IMR-90 (cell line): ENCODE data around the gene DNTT. TPM values are rescaled to one million over a fixed set of nuclear protein-coding genes. Genes with fewer than 3 reads are reported as not detected.

Experiments
- ATAC-seq: fragments of 200-7000 bp; cut with Tn5 transposase; 2 replicates; pipeline ENCODE4 v1.9.1; 2020; ENCODE audit warnings: low read depth, mild to moderate bottlenecking, moderate library complexity
- BruUV-seq: library from RNA; stranded (reverse); fragments of 400-500 nt; replicated peaks from 2 replicates; lab custom pipeline; 2021; lab: Mats Ljungman, UMichigan
- CTCF ChIA-PET: fragments of 300-600 bp; formaldehyde crosslinking; extraction: SDS; loops from one replicate; lab custom pipeline; 2021; ENCODE audit warnings: antibody characterized with exemption; lab: Yijun Ruan, JAX
- POLR2A ChIA-PET: fragments of 300-600 bp; sonication (Branson Sonifier 250); formaldehyde crosslinking; loops from one replicate; lab custom pipeline; 2022; ENCODE audit warnings: antibody characterized with exemption; ENCODE audit not compliant: unreplicated experiment; lab: Charles Lee
- DNase-seq: peaks from one replicate; pipeline ENCODE4 v3.0.0; 2013
- H2AFZ ChIP-seq: replicated peaks from 2 replicates; pipeline ENCODE3; 2013; ENCODE audit warnings: low read length, mild to moderate bottlenecking; ENCODE audit not compliant: poor library complexity
- H2AK5ac ChIP-seq: 2 replicates; pipeline ENCODE4 v1.6.1; 2013; ENCODE audit warnings: low read depth, low read length, inconsistent platforms
- H2AK9ac ChIP-seq: replicated peaks from 2 replicates; pipeline ENCODE3; 2013; ENCODE audit warnings: mild to moderate bottlenecking, low read depth, low read length, moderate library complexity; ENCODE audit not compliant: poor library complexity
- H2BK120ac ChIP-seq: 2 replicates; pipeline ENCODE4 v1.6.1; 2013; ENCODE audit warnings: low read depth, low read length, inconsistent platforms
- H2BK15ac ChIP-seq: 3 replicates; pipeline ENCODE4 v1.6.1; 2013; ENCODE audit warnings: low read depth, low read length, inconsistent platforms
- H2BK20ac ChIP-seq: 2 replicates; pipeline ENCODE4 v1.6.1; 2013; ENCODE audit warnings: low read depth, mild to moderate bottlenecking, inconsistent platforms, low read length, moderate library complexity
- H2BK5ac ChIP-seq: 2 replicates; pipeline ENCODE4 v1.6.1; 2013; ENCODE audit warnings: mild to moderate bottlenecking, low read depth, low read length, inconsistent platforms; ENCODE audit not compliant: poor library complexity, severe bottlenecking
- H3K14ac ChIP-seq: replicated peaks from 2 replicates; pipeline ENCODE4 v1.6.1; 2013; ENCODE audit warnings: low read depth, low read length, inconsistent platforms
- H3K18ac ChIP-seq: 2 replicates; pipeline ENCODE4 v1.6.1; 2013; ENCODE audit warnings: low read depth, low read length, control low read depth
- H3K23ac ChIP-seq: 2 replicates; pipeline ENCODE4 v1.6.1; 2013; ENCODE audit warnings: low read depth, low read length, inconsistent platforms
- H3K27ac ChIP-seq: 2 replicates; pipeline ENCODE4 v1.5.1; 2013; ENCODE audit warnings: mild to moderate bottlenecking, control low read depth, low read length; ENCODE audit not compliant: insufficient read depth
- H3K27me3 ChIP-seq: 2 replicates; pipeline ENCODE4 v1.6.1; 2013; ENCODE audit warnings: low read length; ENCODE audit not compliant: control insufficient read depth, insufficient read depth
- H3K36me3 ChIP-seq: 2 replicates; pipeline ENCODE4 v1.6.1; 2013; ENCODE audit warnings: low read length, mixed read lengths; ENCODE audit not compliant: control insufficient read depth, insufficient read depth
- H3K4ac ChIP-seq: 2 replicates; pipeline ENCODE4 v1.6.1; 2013; ENCODE audit warnings: low read depth, low read length, inconsistent platforms
- H3K4me1 ChIP-seq: 2 replicates; pipeline ENCODE4 v1.6.1; 2013; ENCODE audit warnings: low read length, mixed read lengths; ENCODE audit not compliant: control insufficient read depth, insufficient read depth
- H3K4me2 ChIP-seq: 2 replicates; pipeline ENCODE4 v1.6.1; 2013; ENCODE audit warnings: low read depth, mild to moderate bottlenecking, control low read depth, low read length, moderate library complexity
- H3K4me3 ChIP-seq: 2 replicates; pipeline ENCODE4 v1.5.1; 2013; ENCODE audit warnings: low read depth, mild to moderate bottlenecking, control low read depth, low read length, moderate library complexity; ENCODE audit not compliant: insufficient read depth
- H3K56ac ChIP-seq: 2 replicates; pipeline ENCODE4 v1.6.1; 2013; ENCODE audit warnings: low read length, inconsistent platforms; ENCODE audit not compliant: insufficient read depth; ENCODE audit errors: extremely low read depth
- H3K79me1 ChIP-seq, 2 experiments: 2 replicates each; pipeline ENCODE4 v1.6.1; 2013; ENCODE audit warnings: low read length in 2 of 2, inconsistent platforms in 1 of 2, low read depth in 1 of 2
- H3K9ac ChIP-seq: 2 replicates; pipeline ENCODE4 v1.6.1; 2013; ENCODE audit warnings: low read depth, low read length, control low read depth
- H3K9me1 ChIP-seq: 2 replicates; pipeline ENCODE4 v1.6.1; 2013; ENCODE audit warnings: low read length, inconsistent platforms; ENCODE audit not compliant: insufficient read depth
- H3K9me3 ChIP-seq: 2 replicates; pipeline ENCODE4 v1.6.1; 2013; ENCODE audit warnings: low read length; ENCODE audit not compliant: control insufficient read depth, insufficient read depth
- H4K20me1 ChIP-seq: 2 replicates; pipeline ENCODE4 v1.6.1; 2013; ENCODE audit warnings: low read length, inconsistent platforms; ENCODE audit not compliant: insufficient read depth
- H4K5ac ChIP-seq: 2 replicates; pipeline ENCODE4 v1.6.1; 2013; ENCODE audit warnings: mild to moderate bottlenecking, low read depth, low read length, control low read depth
- H4K8ac ChIP-seq, 2 experiments: 2 replicates each; pipeline ENCODE4 v1.6.1; 2013; ENCODE audit warnings: low read depth in 2 of 2, low read length in 2 of 2, control low read depth in 1 of 2, inconsistent platforms in 1 of 2
- H4K91ac ChIP-seq: 2 replicates; pipeline ENCODE4 v1.6.1; 2013; ENCODE audit warnings: low read depth, low read length, inconsistent platforms; ENCODE audit not compliant: insufficient read depth
- CEBPB ChIP-seq: IDR thresholded peaks from 2 replicates; pipeline ENCODE4 v1.6.1; 2012; ENCODE audit warnings: low read depth, low read length, improper control_type of control experiment
- CHD1 ChIP-seq: IDR thresholded peaks from 2 replicates; pipeline ENCODE4 v1.6.1; 2012; ENCODE audit warnings: low read depth, low read length, improper control_type of control experiment
- CTCF ChIP-seq: conservative IDR thresholded peaks from 2 replicates; pipeline ENCODE4 v1.5.1; 2012; ENCODE audit warnings: mild to moderate bottlenecking, low read depth, low read length, improper control_type of control experiment
- ELK1 ChIP-seq: fragments of 150-350 bp; IDR thresholded peaks from 2 replicates; pipeline ENCODE4 v1.6.1; 2016; ENCODE audit warnings: low read depth, mild to moderate bottlenecking, low read length, moderate library complexity, borderline replicate concordance
- FOS ChIP-seq: fragments of 150-350 bp; IDR thresholded peaks from 2 replicates; pipeline ENCODE4 v1.6.1; 2016; ENCODE audit warnings: low read depth, low read length
- MAFK ChIP-seq: IDR thresholded peaks from 2 replicates; pipeline ENCODE4 v1.6.1; 2012; ENCODE audit warnings: low read depth, low read length, improper control_type of control experiment
- MAZ ChIP-seq: IDR thresholded peaks from 2 replicates; pipeline ENCODE4 v1.6.1; 2012; ENCODE audit warnings: low read depth, mild to moderate bottlenecking, low read length, improper control_type of control experiment, moderate library complexity, borderline replicate concordance
- MXI1 ChIP-seq: IDR thresholded peaks from 2 replicates; pipeline ENCODE4 v1.6.1; 2012; ENCODE audit warnings: low read depth, mild to moderate bottlenecking, low read length, moderate library complexity, borderline replicate concordance
- NFE2L2 ChIP-seq: fragments of 150-350 bp; IDR thresholded peaks from 2 replicates; pipeline ENCODE4 v1.6.1; 2016; ENCODE audit warnings: low read depth, mild to moderate bottlenecking, low read length
- POLR2A ChIP-seq: IDR thresholded peaks from 2 replicates; pipeline ENCODE4 v1.6.1; 2012; ENCODE audit warnings: mild to moderate bottlenecking, low read depth, low read length
- RAD21 ChIP-seq: IDR thresholded peaks from 2 replicates; pipeline ENCODE4 v1.6.1; 2012; ENCODE audit warnings: low read length, improper control_type of control experiment
- RCOR1 ChIP-seq: IDR thresholded peaks from 2 replicates; pipeline ENCODE4 v1.6.1; 2012; ENCODE audit warnings: mild to moderate bottlenecking, low read length, improper control_type of control experiment; ENCODE audit not compliant: insufficient replicate concordance
- RFX5 ChIP-seq: IDR thresholded peaks from 2 replicates; pipeline ENCODE4 v1.8.0; 2012; ENCODE audit warnings: low read depth, mild to moderate bottlenecking, low read length, moderate library complexity
- SMC3 ChIP-seq: fragments of 150-350 bp; IDR thresholded peaks from 2 replicates; pipeline ENCODE4 v1.6.1; 2016; ENCODE audit warnings: low read depth, mild to moderate bottlenecking, antibody characterized with exemption, low read length, moderate library complexity
- USF2 ChIP-seq: fragments of 150-350 bp; IDR thresholded peaks from 2 replicates; pipeline ENCODE4 v1.6.1; 2017; ENCODE audit warnings: mild to moderate bottlenecking, antibody characterized with exemption, low read length, low read depth
- WGBS, 2 experiments: methylation state at CpG; one replicate each; pipeline versions ENCODE4 v1.1.5 to v1.1.7; 2013; ENCODE audit warnings: missing lambda C conversion rate in 2 of 2; ENCODE audit not compliant: insufficient read length in 1 of 2; ENCODE audit errors: extremely low coverage in 2 of 2; 5-methylcytosine and 5-hydroxymethylcytosine counted together
- dilution Hi-C: fragments of 300-500 bp; cut with HindIII; formaldehyde crosslinking; loops from one replicate; pipeline ENCODE4 v1.14.3; 2018; ENCODE audit warnings: low sequenced_read_pairs; ENCODE audit not compliant: unreplicated experiment
- in situ Hi-C: fragments of 300-500 bp; cut with MboI; formaldehyde crosslinking; loops from 3 replicates; pipeline ENCODE4 v1.14.3; 2019; ENCODE audit warnings: low sequenced_read_pairs, inconsistent platforms, mixed read lengths
- intact Hi-C: fragments of 100-400 bp; cut with micrococcal nuclease; formaldehyde crosslinking; loops from 2 replicates; pipeline ENCODE4 v1.10.0; 2022
- polyA plus RNA-seq, 3 experiments: library from polyadenylated mRNA; depleted of rRNA; stranded (reverse); fragments of >200 nt; gene quantifications; 2 replicates each; pipeline ENCODE4 v1.2.3, GENCODE V29; 2012; ENCODE audit warnings: low replicate concordance in 1 of 3
- total RNA-seq: library from RNA; depleted of rRNA; stranded (reverse); fragments of >200 nt; gene quantifications from 2 replicates; pipeline ENCODE4 v1.2.3, GENCODE V29; 2012

The DNTT gene
- total and polyA plus RNA-seq, 2 of the 4 experiments (the other 2 are of a cell fraction), result not detected

GRCh38 chr10:96305019-96305418 is 785 bp downstream of the DNTT start:
- Histone ChIP-seq H2BK15ac (no peak overlapping the region), H3K14ac (no peak overlapping the region), H4K5ac (no peak overlapping the region), H3K23ac (no peak overlapping the region), H3K36me3 (no peaks in the 10 kb centered on the region), H3K79me1 (no peaks in the 10 kb centered on the region), H3K4me3 (no peak overlapping the region), H2BK120ac (no peak overlapping the region), H3K4ac (no peak overlapping the region), H3K9ac (no peak overlapping the region), H3K27me3 (no peaks in the 10 kb centered on the region), H3K4me2 (no peak overlapping the region), H2BK20ac (no peak overlapping the region), H2BK5ac (no peak overlapping the region), H3K9me1 (no peaks in the 10 kb centered on the region), H3K56ac (no peak overlapping the region), H4K8ac (no peak overlapping the region), H3K4me1 (no peaks in the 10 kb centered on the region), H4K20me1 (no peaks in the 10 kb centered on the region), H3K18ac (no peak overlapping the region), H2AK5ac (no peak overlapping the region), H4K91ac (no peak overlapping the region), H3K27ac (no peak overlapping the region), H3K9me3 (no peaks in the 10 kb centered on the region), H2AK9ac (no peak overlapping the region), H2AFZ (no peak overlapping the region)
- no peak for TF ChIP-seq RAD21
- TF ChIP-seq RFX5, result no peak
- no peak for TF ChIP-seq CTCF
- TF ChIP-seq MAFK, result no peak
- TF ChIP-seq SMC3, result no peak
- no peak for TF ChIP-seq USF2
- TF ChIP-seq POLR2A, result no peak
- TF ChIP-seq RCOR1, result no peak
- no peak for TF ChIP-seq CEBPB
- no peak for TF ChIP-seq NFE2L2
- TF ChIP-seq ELK1, result no peak
- TF ChIP-seq MAZ, result no peak
- no peak for TF ChIP-seq CHD1
- no peak for TF ChIP-seq FOS
- TF ChIP-seq MXI1, result no peak
- in situ Hi-C loops, result no loop called here
- no CpG with 5 or more reads among the region's 3 CpGs for WGBS, 2 experiments
- CTCF ChIA-PET, result interaction anchor here (0.5 kb wide), 1 partner anchor 11 kb away, joined by 3 read pairs; no protein-coding TSS in a partner anchor
- ATAC-seq (no peak), DNase-seq (no peak)
- dilution Hi-C loops, result no loop called here
- no TSS peak for BruUV-seq
- intact Hi-C loops, result no loop called here
- POLR2A ChIA-PET, result no interaction called here
